PC-9 (cell line): ENCODE results near the gene MKNK2. TPM values are rescaled to one million over a fixed set of nuclear protein-coding genes. Genes with fewer than 3 reads are reported as not detected.

ENCODE experiments used
- BruUV-seq: library from RNA; stranded (reverse); fragments of 400-500 nt; replicated peaks from 2 replicates; lab custom pipeline; 2021; lab: Mats Ljungman, UMichigan
- CTCF ChIA-PET: fragments of 300-600 bp; sonication (Branson Sonifier 250); formaldehyde crosslinking; loops from one replicate; lab custom pipeline; 2022; ENCODE audit warnings: antibody characterized with exemption; lab: Charles Lee
- POLR2A ChIA-PET: fragments of 300-600 bp; sonication (Branson Sonifier 250); formaldehyde crosslinking; loops from one replicate; lab custom pipeline; 2022; ENCODE audit warnings: antibody characterized with exemption; ENCODE audit not compliant: unreplicated experiment; lab: Charles Lee
- DNase-seq, 2 experiments: peaks; one replicate each; pipeline versions ENCODE4 v3.0.0 to v3.0.0-alpha.2; 2015 to 2022; ENCODE audit warnings: mixed read lengths in 1 of 2
- H2AFZ ChIP-seq: fragments of 200-600 bp; sonication (generic); 2 replicates; pipeline ENCODE4 v1.8.1; 2017; ENCODE audit warnings: antibody characterized with exemption
- H3F3A ChIP-seq: fragments of 200-600 bp; sonication (generic); 2 replicates; pipeline ENCODE4 v1.8.1; 2017; ENCODE audit warnings: antibody characterized with exemption, mild to moderate bottlenecking, low read depth; ENCODE audit not compliant: insufficient read depth
- H3K27ac ChIP-seq: fragments of 200-600 bp; sonication (generic); 2 replicates; pipeline ENCODE4 v1.6.1; 2016; ENCODE audit warnings: mixed run types
- H3K27me3 ChIP-seq: fragments of 200-600 bp; sonication (generic); 2 replicates; pipeline ENCODE4 v1.6.1; 2016; ENCODE audit warnings: low read depth, mixed run types; ENCODE audit not compliant: insufficient read depth
- H3K36me3 ChIP-seq: fragments of 200-600 bp; sonication (generic); 2 replicates; pipeline ENCODE4 v1.6.1; 2016; ENCODE audit warnings: low read depth, mixed run types
- H3K4me1 ChIP-seq: fragments of 200-600 bp; sonication (generic); replicated peaks from 2 replicates; pipeline ENCODE4 v1.6.1; 2016; ENCODE audit warnings: mixed run types; ENCODE audit not compliant: insufficient read depth
- H3K4me2 ChIP-seq: fragments of 200-600 bp; sonication (generic); 2 replicates; pipeline ENCODE4 v1.6.1; 2017; ENCODE audit warnings: mixed run types
- H3K4me3 ChIP-seq: fragments of 200-600 bp; sonication (generic); 2 replicates; pipeline ENCODE4 v1.6.1; 2016; ENCODE audit warnings: mixed run types
- H3K79me2 ChIP-seq: fragments of 200-600 bp; sonication (generic); 2 replicates; pipeline ENCODE4 v1.6.1; 2017; ENCODE audit warnings: low read depth, mixed run types
- H3K9me2 ChIP-seq: fragments of 200-600 bp; sonication (generic); 2 replicates; pipeline ENCODE4 v1.8.1; 2017; ENCODE audit warnings: mild to moderate bottlenecking; ENCODE audit not compliant: insufficient read depth
- H3K9me3 ChIP-seq: fragments of 200-600 bp; sonication (generic); 2 replicates; pipeline ENCODE4 v1.8.1; 2016; ENCODE audit warnings: low read depth; ENCODE audit not compliant: insufficient read depth
- H4K20me1 ChIP-seq: fragments of 200-600 bp; sonication (generic); 2 replicates; pipeline ENCODE4 v1.8.1; 2017; ENCODE audit not compliant: insufficient read depth
- EZH2 ChIP-seq: fragments of 200-600 bp; sonication (generic); IDR thresholded peaks from 2 replicates; pipeline ENCODE4 v1.8.0; 2017; ENCODE audit warnings: antibody characterized with exemption, low read depth
- intact Hi-C: fragments of 100-400 bp; cut with micrococcal nuclease; formaldehyde crosslinking; loops from one replicate; pipeline ENCODE4 v1.10.0; 2022; ENCODE audit not compliant: unreplicated experiment
- total RNA-seq: library from RNA; stranded (reverse); gene quantifications from 2 replicates; pipeline ENCODE4 v1.2.3, GENCODE V29; 2021
- TF ChIP-seq, protein P1 (sequence below): fragments of 200-600 bp; sonication (generic); conservative IDR thresholded peaks from 2 replicates; pipeline ENCODE4 v1.6.1; 2017; ENCODE audit warnings: mixed run types, antibody characterized with exemption, mild to moderate bottlenecking, moderate library complexity

The MKNK2 gene
- total RNA-seq, 1 experiment from 2014 or later: 132 TPM

DNA sequence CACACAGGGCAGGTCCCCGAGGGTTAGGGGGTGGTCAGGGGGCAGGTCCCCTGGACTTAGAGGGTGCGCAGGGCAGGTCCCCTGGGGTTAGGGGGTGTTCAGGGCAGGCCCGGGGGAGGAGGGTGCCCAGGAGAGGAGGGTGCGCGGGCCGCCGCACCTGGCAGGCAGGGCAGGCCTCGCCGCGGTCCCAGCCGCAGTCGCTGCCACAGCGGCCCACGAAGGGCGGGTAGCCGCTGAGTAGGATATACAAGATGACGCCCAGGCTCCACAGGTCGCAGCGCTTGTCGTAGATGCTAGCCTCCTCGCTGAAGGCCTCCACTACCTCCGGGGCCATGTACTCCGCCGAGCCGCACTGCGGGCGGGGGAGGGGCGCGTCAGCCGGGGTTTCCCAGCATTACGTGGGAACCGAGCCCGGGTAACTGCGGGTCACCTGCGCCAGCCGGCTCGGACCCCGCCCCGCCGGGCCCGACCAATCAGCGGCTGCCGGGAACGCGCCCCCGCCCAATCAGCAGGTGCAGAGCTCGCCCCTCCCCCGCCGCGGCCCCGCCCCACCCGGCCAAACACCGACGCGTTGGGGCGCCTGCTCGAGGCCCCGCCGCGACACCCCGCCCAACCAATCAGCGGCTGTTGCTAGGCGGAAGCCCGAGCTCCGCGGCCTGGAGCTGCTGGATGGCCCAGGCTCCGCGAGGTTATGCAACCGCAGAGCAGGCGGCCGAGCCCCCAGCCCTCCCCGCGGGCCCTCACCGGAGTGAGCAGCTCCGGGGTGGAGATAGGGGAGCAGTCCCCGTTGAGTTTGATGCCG lies 9.2 kb downstream of the MKNK2 start:
- Histone ChIP-seq H3K27ac (no peak overlapping the region), H4K20me1 (peaks cover 25% of the 10 kb centered on the region), H3K27me3 (no peaks in the 10 kb centered on the region), H3K4me1 (no peaks in the 10 kb centered on the region), H3K4me2 (no peak overlapping the region), H3K79me2 (peaks cover 8% of the 10 kb centered on the region), H3K36me3 (no peaks in the 10 kb centered on the region), H3K9me3 (no peaks in the 10 kb centered on the region), H3K4me3 (no peak overlapping the region), H3K9me2 (no peaks in the 10 kb centered on the region), H2AFZ (no peak overlapping the region), H3F3A (peaks cover 4% of the 10 kb centered on the region; the same call in 1 of the 2 replicates)
- CTCF ChIA-PET: no interaction called here
- POLR2A ChIA-PET: no interaction called here
- TF ChIP-seq, protein P1, sequence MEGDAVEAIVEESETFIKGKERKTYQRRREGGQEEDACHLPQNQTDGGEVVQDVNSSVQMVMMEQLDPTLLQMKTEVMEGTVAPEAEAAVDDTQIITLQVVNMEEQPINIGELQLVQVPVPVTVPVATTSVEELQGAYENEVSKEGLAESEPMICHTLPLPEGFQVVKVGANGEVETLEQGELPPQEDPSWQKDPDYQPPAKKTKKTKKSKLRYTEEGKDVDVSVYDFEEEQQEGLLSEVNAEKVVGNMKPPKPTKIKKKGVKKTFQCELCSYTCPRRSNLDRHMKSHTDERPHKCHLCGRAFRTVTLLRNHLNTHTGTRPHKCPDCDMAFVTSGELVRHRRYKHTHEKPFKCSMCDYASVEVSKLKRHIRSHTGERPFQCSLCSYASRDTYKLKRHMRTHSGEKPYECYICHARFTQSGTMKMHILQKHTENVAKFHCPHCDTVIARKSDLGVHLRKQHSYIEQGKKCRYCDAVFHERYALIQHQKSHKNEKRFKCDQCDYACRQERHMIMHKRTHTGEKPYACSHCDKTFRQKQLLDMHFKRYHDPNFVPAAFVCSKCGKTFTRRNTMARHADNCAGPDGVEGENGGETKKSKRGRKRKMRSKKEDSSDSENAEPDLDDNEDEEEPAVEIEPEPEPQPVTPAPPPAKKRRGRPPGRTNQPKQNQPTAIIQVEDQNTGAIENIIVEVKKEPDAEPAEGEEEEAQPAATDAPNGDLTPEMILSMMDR: no peak
- no TSS peak for BruUV-seq
- no peak for DNase-seq
- intact Hi-C loops: no loop called here

DNA sequence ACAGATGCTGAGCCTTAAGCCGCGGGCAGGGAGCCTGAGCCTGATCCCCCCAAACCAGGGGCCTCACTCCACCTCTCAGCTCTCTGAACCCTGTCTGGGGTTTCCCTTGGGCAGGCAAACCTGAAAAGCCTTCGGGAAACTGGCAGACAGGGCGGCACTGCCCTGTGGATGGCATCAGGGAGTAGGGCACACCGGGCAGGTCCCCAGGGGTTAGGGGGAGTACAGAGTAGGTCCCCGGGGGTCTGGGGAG lies 9.7 kb downstream of the MKNK2 start:
- TF ChIP-seq EZH2: no peak
- TF ChIP-seq, protein P1: no peak
- POLR2A ChIA-PET: no interaction called here
- no TSS peak for BruUV-seq
- peaks cover 4% of the 10 kb centered on the region; the same call in 1 of the 2 replicates for H3F3A ChIP-seq
- H3K79me2 ChIP-seq: peaks cover 3% of the 10 kb centered on the region
- no peak overlapping the region for H2AFZ ChIP-seq
- CTCF ChIA-PET: no interaction called here
- intact Hi-C loops: no loop called here
- no peak for DNase-seq
- no peaks in the 10 kb centered on the region for H3K9me2 ChIP-seq
- H3K27me3 ChIP-seq: no peaks in the 10 kb centered on the region
- no peak overlapping the region for H3K27ac ChIP-seq
- H4K20me1 ChIP-seq: peaks cover 19% of the 10 kb centered on the region
- H3K4me2 ChIP-seq: no peak overlapping the region
- no peaks in the 10 kb centered on the region for H3K36me3 ChIP-seq
- no peaks in the 10 kb centered on the region for H3K9me3 ChIP-seq
- no peaks in the 10 kb centered on the region for H3K4me1 ChIP-seq
- H3K4me3 ChIP-seq: no peak overlapping the region

DNA sequence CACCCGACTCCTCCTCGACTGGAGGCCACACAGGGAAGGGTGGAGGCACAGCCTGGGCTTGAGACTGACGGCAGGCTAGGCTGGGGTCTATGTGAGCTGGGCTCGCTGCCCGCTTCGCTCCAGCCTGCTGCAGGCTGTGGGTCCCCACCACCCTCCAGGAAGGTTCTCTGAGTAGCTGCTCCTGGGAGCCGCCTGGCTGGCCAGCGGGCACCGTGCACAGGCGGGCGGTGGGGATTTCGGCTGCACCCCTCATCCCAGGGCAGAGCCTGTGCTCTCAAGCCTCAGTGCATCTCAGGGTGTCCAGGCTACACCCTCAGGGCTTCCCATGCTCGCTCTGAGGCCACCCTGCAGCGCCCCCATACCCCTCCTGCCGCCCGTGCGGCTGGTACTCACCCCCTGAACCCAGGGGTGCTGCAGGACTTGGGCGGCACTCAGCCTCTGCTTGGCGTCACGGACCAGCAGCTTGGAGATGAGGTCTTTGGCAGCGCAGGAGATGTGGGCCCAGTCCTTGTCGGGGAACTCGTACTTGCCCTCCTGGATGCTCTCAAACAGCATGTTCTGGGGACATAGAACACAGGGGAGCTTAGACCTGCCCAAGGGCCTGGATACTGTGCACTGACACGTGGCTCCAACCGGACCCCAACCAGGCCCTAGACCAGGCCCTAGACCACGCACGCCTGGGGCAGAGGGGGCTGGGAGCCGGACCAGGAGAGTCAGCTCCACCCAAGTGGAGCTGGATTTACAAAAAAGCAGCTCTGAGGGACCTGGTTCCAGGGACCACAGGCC lies 10.2 kb downstream of the MKNK2 start:
- Histone ChIP-seq H3K27ac (no peak overlapping the region), H4K20me1 (peaks cover 14% of the 10 kb centered on the region), H2AFZ (no peak overlapping the region), H3K4me2 (no peak overlapping the region), H3K27me3 (no peaks in the 10 kb centered on the region), H3F3A (peaks cover 4% of the 10 kb centered on the region; the same call in 1 of the 2 replicates), H3K9me3 (no peaks in the 10 kb centered on the region), H3K4me1 (no peaks in the 10 kb centered on the region), H3K9me2 (no peaks in the 10 kb centered on the region), H3K4me3 (no peak overlapping the region), H3K36me3 (no peaks in the 10 kb centered on the region), H3K79me2 (peaks cover 3% of the 10 kb centered on the region; the same call in 1 of the 2 replicates)
- BruUV-seq: no TSS peak
- no peak for DNase-seq
- POLR2A ChIA-PET: no interaction called here
- intact Hi-C loops: no loop called here
- CTCF ChIA-PET: no interaction called here
- TF ChIP-seq EZH2: no peak
- TF ChIP-seq, protein P1: no peak
